ENCODE measurements around the gene PIGU.

- TF ChIP-seq CTCF (IDR thresholded peaks at IDR 0.05; ENCODE audit: insufficient read depth, low read length, poor library complexity, severe bottlenecking) (no peak), EZH2phosphoT487 (conservative IDR thresholded peaks at IDR 0.05; ENCODE audit: low read length) (no peak)
These were observed 149.9 kb downstream of the PIGU start for GRCh38 chr20:34527016-34527415.
